ENCODE results near the gene CALML3. TPM values are rescaled to one million over a fixed set of nuclear protein-coding genes. Genes with fewer than 3 reads are reported as not detected.

CALML3 gene
- total and polyA plus RNA-seq, 12 donors, result 0.04 TPM; not detected in 11

GRCh38 chr10:5528989-5529701 is 4.4 kb downstream of the CALML3 start:
- TF ChIP-seq, protein P1, sequence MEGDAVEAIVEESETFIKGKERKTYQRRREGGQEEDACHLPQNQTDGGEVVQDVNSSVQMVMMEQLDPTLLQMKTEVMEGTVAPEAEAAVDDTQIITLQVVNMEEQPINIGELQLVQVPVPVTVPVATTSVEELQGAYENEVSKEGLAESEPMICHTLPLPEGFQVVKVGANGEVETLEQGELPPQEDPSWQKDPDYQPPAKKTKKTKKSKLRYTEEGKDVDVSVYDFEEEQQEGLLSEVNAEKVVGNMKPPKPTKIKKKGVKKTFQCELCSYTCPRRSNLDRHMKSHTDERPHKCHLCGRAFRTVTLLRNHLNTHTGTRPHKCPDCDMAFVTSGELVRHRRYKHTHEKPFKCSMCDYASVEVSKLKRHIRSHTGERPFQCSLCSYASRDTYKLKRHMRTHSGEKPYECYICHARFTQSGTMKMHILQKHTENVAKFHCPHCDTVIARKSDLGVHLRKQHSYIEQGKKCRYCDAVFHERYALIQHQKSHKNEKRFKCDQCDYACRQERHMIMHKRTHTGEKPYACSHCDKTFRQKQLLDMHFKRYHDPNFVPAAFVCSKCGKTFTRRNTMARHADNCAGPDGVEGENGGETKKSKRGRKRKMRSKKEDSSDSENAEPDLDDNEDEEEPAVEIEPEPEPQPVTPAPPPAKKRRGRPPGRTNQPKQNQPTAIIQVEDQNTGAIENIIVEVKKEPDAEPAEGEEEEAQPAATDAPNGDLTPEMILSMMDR (IDR thresholded peaks at IDR 0.05), result no peak
- Histone ChIP-seq H3K27me3 (no peaks in the 10 kb centered on the region), H3K4me3 (no peak overlapping the region), H3K4me1 (peaks cover 0 to 6% (median 0%) of the 10 kb centered on the region in 9 donors), H3K36me3 (no peaks in the 10 kb centered on the region), H3K9me3 (peaks cover 0 to 3% (median 0%) of the 10 kb centered on the region in 11 donors), H3K27ac (no peak overlapping the region)
- ATAC-seq (no peak), DNase-seq (no peak)
- intact Hi-C loops (cut with DNase I), result no loop called here
- WGBS, 2 donors, result 89 to 91% methylated on average over 11 of the region's 11 CpGs

DNA sequence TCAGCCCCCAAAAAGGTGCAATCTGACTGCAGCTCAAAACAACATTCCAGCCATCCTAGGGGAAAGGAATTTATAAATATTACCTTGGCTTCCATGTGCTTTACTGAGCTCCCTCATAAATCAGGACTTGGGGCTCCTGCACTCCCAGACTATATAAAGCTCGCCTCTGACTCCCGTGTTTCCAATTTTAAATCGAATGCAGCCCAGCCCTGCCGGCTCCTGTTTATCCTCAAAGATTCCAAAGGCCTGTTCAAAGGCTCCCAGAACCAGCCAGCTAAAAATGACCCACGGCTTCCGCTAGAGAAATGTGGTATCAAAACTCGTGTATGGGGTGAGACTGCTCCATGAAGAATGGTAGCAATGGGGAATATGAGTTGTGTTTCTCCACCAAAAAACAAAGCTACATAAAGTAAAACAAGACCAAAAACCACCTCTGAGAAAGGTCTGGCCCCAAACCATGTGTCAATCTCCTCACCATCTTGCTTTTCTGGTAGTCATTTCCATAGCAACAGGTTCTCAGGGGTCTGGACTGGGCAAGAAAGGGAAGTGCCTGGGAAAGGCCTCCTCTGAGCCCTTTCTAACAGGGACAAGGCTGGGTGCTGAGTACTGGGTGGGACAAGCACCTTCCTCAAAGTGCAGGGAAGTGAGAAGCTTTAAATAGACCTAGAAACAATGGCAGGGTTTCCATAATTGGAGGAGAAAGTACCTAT is 5.1 kb downstream of the CALML3 start:
- peaks cover 0 to 3% (median 0%) of the 10 kb centered on the region in 11 donors for H3K9me3 ChIP-seq
- WGBS, 2 donors, result 47 to 65% methylated on average over 7 of the region's 7 CpGs
- peaks cover 0 to 12% (median 0%) of the 10 kb centered on the region in 9 donors for H3K4me1 ChIP-seq
- ATAC-seq, result peak in 1 of 8 donors; percentile 11
- intact Hi-C loops (cut with DNase I), result loop anchor here in 3 of 10 donors (5.0 to 10.0 kb wide), 3 partner anchors 68 to 95 kb away; no protein-coding TSS in a partner anchor
- no peaks in the 10 kb centered on the region for H3K36me3 ChIP-seq
- peak overlapping the region in 1 of 10 donors; percentile 34 for H3K27ac ChIP-seq
- TF ChIP-seq, protein P1 (IDR thresholded peaks at IDR 0.05), result no peak
- no peaks in the 10 kb centered on the region for H3K27me3 ChIP-seq
- H3K4me3 ChIP-seq, result no peak overlapping the region
- DNase-seq, result no peak

DNA sequence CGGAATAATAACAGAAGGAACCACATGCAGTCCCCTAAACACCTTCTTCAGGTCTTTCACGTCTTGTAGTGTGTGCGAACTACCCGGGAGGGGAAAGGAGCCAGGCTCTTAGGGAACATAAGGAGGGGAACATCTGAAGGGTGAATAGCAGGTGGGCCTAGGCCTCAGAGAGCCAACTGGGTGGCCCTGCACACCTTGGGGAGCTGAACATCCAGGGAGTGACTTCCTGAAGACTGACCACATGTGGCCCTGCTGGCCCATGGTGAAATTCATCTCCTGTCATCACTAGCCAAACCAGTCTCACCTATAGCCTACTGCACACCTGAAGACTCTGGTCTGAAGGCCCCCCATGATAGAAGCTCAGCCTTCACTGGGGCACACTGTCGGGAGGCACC is 5.6 kb downstream of the CALML3 start:
- 95 to 98% methylated on average over 5 of the region's 5 CpGs for WGBS, 2 donors
- peaks cover 0 to 17% (median 0%) of the 10 kb centered on the region in 9 donors for H3K4me1 ChIP-seq
- TF ChIP-seq, protein P1 (IDR thresholded peaks at IDR 0.05), result no peak
- peaks cover 0 to 3% (median 0%) of the 10 kb centered on the region in 11 donors for H3K9me3 ChIP-seq
- H3K27ac ChIP-seq, result peak overlapping the region in 1 of 10 donors; percentile 34
- H3K4me3 ChIP-seq, result no peak overlapping the region
- intact Hi-C loops (cut with DNase I), result loop anchor here in 3 of 10 donors (5.0 to 10.0 kb wide), 3 partner anchors 68 to 94 kb away; no protein-coding TSS in a partner anchor
- ATAC-seq, result no peak
- no peak for DNase-seq
- H3K36me3 ChIP-seq, result no peaks in the 10 kb centered on the region
- H3K27me3 ChIP-seq, result no peaks in the 10 kb centered on the region

- intact Hi-C loops (cut with DNase I), result loop anchor here in 3 of 10 donors (5.0 to 10.0 kb wide), 3 partner anchors 69 to 94 kb away; no protein-coding TSS in a partner anchor
- TF ChIP-seq, protein P1 (IDR thresholded peaks at IDR 0.05), result no peak
- ATAC-seq (no peak), DNase-seq (no peak)
- no peaks in the 10 kb centered on the region for H3K27me3 ChIP-seq
- peaks cover 0 to 23% (median 6%) of the 10 kb centered on the region in 9 donors for H3K4me1 ChIP-seq
- 95% methylated on average over 16 of the region's 16 CpGs for WGBS, 2 donors
- H3K4me3 ChIP-seq, result no peak overlapping the region
- H3K27ac ChIP-seq, result no peak overlapping the region
- H3K9me3 ChIP-seq, result peaks cover 0 to 3% (median 0%) of the 10 kb centered on the region in 11 donors
- no peaks in the 10 kb centered on the region for H3K36me3 ChIP-seq
These were observed 6.2 kb downstream of the CALML3 start for GRCh38 chr10:5530846-5531557.

Data from heart right ventricle (tissue), 16 donors.